H4 (cell line): ENCODE results near the gene EHD3. TPM values are rescaled to one million over a fixed set of nuclear protein-coding genes. Genes with fewer than 3 reads are reported as not detected.

ENCODE experiments used
- DNase-seq: peaks from one replicate; pipeline ENCODE4 v3.0.0-alpha.2; 2015; ENCODE audit warnings: low spot score
- total RNA-seq: library from RNA; depleted of rRNA; stranded (reverse); fragments of >200 nt; shearing (Covaris generic); gene quantifications from 2 replicates; pipeline ENCODE4 v1.2.3, GENCODE V29; 2014

The EHD3 gene
- total RNA-seq, 1 experiment from 2014 or later: 5.1 TPM

GRCh38 chr2:31235504-31235902, 1.6 kb downstream of the EHD3 start:
- peak; percentile 39 for DNase-seq

DNA sequence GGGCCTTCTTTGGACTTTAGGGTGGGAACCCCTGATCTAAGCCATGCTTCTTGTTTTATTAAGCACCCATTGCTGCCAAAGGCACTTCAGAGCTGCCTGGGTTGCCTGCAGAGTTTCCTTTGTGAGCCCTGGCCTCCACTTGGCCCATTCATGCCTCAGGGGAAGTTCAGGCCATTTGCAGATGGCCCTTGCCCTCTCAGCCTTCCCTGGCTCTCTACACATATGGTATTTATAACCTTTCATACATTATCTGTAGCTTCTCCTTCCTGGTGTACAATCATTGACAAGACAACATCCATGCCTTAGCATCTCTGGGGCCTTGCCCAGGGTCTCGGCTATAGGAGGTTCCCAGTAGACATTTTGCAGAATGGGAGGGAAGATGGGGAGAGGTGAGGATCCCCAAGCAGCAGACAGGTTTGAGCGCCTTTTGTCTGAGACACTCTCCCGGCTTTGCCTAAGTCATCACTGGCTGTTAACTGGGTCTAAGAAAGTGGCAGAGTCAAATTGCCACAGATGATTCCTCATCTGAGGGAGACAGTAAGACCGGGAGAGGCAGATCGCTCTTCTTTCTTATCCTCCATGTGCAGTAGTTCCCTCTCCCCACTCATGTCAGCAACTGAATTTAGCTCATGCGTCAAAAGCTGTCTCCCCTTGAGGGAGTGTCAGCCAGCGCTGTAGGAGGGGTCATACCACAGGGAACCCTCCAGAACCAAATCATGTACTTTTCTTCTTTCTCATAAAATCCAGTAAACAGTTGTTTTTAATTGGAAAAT, 2.7 kb downstream of the EHD3 start:
- DNase-seq: no peak

DNA sequence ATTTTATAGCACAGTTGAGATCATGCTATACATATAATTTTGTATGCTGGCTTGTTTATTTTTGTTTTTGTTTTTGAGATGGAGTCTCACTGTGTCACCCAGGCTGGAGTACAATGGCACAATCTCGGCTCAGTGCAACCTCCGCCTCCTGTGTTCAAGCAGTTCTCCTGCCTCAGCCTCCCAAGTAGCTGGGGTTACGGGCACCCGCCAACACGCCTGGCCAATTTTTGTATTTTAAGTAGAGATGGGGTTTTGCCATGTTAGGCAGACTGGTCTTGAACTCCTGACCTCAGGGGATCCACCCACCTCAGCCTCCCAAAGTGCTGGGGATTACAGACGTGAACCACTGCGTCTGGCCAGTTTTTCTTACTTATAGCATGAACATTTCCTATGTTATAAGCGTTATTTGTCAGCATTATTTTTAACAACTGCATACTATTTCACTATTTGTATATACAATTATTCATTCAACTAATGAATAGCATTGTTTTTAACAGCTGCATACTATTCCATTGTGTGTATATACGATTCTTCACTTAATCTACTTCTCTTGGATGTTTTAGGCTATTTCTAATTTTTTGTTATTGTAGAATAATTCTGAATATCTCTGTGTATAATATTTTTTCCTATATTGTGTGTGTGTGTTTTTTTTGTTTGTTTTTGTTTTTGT, 3.5 kb downstream of the EHD3 start:
- DNase-seq: no peak

GRCh38 chr2:31238126-31238905, 4.4 kb downstream of the EHD3 start:
- DNase-seq: no peak

DNA sequence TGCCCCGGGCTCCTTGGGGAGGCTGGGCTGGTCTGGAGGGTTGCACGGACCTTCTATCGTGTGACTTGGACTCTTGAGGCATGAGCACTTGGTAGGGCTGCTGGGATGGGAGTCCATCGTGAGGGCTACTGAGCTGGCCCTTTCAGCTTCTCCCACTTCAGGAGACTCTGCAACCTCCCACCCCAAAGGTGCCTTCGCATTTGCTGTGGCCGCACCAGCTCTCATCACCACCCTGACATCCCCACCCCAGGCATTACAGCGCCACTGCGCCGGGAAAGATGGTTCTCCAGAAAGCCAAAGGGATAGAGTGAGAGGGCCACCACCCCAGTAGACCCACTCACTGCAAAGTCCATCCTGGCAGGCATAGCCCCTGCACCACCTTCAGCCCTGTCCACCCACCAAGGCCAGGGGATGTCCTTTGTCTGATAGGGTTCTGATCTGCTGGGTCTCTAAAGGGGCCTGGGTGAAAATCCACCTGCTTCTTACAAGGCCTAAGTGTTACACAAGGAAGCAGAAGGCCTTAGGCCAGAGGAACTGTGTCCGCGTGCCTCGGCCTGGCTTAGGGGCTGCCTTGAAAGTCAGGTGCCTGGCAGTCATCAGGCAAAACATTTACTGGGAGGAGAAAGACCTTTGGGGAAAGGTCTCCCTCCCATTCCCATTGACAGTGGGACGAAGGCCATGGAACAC, 5.1 kb downstream of the EHD3 start:
- DNase-seq: no peak

GRCh38 chr2:31239593-31240177, 5.7 kb downstream of the EHD3 start:
- no peak for DNase-seq

DNA sequence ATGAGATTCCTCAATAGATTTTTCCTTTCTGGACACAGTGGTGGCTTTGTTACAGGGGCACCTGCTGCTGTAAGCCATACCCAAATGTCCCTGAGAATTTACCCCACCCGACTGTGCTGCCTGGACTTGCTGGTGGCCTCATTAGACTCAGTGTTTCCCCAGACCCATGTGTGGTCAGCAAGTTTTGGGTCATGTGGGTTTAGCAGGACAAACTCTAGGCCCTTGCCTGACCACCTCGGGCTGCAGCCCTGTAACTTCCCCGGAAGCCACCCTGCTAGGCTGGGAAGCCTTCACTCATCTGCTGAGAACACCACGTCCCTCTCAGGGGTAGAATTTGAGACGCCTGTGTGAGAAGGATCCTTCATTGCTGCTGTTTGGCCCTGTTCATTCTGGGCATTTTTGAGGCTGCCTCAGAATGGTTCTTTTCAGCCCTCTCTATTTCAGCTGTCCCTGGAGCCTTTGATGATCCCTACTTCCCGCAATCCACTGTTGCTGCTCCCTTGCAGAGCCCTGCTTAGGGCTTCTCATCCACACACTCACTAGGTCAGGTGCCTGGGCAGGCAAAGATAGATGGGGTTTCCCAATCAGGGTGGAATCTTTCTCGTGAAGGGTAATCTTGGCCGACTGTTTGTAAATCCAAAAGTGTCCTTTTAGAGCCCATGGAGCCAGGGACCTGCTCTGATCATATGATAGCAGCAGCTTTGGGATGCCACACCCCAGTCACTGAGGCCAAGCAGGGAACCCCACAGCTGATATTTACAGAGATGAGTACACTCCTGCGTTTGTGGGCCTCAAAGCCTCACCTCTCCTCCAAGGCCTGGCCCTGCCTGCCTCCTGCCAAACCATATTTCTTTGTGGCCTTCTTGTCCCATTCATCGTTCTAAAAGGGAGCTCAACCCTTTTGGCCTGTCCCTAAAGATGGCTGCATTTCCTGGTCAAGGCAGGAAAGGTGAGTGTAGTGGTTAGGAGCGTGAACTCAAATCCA, 6.7 kb downstream of the EHD3 start:
- no peak for DNase-seq

DNA sequence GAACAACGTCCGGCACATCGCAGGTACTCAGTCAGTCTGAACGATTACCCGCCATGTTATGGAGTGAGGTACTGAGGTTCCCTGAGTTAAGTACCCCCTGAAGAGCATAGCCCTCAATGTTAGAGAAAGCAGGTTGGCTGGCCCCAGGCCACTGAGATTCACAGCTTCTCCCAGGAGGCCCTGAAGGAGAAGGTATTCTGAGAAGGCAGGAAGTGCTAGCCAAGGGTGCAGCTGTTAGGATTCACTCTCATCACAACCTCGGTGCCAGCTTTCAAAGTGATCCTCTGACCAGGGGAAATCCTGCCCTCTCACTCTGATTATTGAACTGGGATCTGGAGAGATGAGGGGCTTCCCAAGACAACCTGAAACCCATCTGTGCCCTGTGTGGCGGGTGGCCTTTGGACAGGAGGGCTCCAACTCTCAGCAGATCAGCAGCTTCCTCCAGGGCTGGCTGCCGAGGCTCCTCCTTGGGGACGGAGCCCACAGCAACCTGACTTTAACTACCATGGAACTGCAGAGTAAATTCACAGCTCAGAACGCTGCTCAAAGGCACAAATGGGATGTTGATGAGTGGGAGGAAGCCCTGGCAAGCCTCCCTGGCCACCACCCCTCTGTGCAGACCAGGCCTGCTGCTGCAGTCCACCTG, 7.8 kb downstream of the EHD3 start:
- no peak for DNase-seq

GRCh38 chr2:31243053-31243452, 9.1 kb downstream of the EHD3 start:
- no peak for DNase-seq

DNA sequence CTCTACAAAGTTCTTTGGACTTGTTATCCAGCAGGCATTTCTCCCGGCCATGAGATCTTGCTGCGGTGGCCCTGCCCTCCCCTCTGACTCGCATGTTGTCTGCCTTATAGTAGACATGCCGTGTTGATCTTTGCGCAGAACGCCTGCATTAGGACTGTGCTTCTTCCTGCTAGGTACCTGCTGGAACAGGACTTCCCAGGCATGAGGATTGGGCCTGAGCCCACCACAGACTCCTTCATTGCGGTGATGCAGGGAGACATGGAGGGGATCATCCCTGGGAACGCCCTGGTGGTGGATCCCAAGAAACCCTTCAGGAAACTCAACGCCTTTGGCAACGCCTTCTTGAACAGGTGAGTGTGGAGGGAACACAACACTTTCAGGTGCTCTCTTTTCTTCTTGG, 10.1 kb downstream of the EHD3 start:
- DNase-seq: no peak

DNA sequence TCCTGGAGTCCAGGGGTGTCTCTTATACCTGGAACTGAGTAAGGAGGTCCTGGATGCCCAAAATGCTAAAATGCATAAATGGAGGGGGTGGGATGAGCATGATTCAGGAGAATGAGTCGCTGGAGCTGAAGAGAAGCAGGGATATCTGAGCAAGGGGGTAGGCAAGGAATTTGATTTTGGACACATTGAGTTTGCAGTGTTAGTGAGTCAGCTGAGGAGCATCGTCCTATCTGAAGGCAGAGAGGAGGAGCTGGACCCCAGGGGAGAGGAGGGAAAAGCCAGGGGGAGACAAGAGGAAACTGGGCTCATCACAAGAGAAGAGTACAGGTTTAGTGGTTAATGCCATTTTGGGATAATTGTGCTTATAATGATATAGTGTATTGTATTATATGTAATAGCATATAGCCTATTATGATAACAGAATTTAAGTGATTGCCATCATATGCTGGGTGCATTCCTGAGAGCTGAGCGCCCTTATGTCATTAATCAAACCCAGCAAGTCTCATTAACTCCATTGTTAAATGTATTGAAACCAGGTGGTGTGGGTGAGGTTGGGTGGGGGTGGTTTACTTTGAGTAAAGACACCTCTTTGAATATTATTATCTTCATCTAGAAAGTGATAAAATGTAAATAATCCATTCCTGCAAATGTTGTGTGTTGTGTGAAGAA, 12.4 kb downstream of the EHD3 start:
- DNase-seq: no peak

DNA sequence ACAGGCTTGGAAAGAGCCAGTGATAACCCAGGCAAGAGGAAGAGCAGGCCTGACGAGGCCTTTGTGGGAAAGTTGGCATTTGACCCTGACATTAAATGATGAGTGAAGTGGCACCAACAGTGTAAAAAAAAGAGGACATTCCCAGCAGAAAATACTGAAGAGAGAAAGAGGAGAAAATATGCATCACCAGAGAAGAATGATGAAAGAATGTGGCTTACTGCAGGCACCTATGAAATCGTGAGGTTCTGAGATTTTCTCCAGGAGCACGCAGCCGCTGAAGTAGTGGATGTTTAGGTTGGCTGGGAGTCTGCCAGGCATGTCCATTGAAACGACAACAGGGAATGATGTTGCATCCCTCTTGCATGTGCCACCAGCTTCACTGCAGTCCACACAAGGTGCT, 13.8 kb downstream of the EHD3 start:
- no peak for DNase-seq

DNA sequence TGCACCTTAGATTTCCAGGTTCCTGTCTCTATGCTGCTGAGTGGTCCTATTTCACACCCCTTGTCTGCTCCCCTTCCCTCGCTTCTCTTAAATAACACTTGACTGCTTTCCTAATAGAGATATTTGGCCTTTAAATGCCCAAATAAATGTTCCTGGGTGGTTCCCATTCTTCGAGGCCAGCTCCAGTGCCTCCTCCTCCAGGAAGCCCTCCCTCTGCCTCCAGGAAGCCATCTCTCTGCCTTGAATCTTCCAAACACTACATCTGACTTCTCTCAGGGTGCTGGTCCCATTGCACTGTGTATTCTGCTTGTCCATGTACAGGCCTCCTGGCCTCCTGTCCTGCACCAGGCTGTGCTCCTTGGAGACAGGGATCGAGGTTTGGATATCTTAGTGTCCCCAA, 14.2 kb downstream of the EHD3 start:
- no peak for DNase-seq

DNA sequence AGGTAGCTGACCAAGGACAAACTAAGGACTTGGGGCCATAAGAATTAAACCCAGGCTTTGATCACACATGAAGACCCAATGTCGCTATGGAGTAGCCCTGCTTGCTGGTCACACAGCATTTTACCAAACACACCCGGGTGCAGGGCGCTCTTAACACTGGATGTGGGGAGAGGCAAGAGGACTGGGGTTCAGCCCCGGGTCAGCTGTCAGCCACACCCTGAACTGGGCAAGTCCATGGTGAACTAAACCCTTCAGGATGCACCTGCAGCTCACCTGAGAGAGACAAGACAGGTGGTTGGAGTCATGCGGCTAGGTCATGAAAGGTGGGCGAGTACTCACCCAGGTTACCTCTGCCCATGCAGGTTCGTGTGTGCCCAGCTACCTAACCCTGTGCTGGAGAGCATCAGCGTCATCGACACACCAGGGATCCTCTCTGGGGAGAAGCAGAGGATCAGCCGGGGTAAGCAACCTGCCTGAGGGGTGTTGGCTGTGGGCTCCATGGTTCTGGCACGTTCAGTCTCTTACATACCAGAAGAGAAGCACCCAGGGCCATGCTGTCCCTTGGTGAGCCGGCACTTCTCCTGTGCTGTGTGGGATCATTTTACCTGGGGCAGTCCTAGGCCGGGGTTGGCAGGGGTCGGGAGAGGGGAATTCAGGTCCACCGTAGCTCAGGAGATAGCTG, 15.2 kb downstream of the EHD3 start:
- no peak for DNase-seq

GRCh38 chr2:31251018-31251417, 17.1 kb downstream of the EHD3 start:
- DNase-seq: no peak

- DNase-seq: no peak
Observed at GRCh38 chr2:31251851-31252250, 17.9 kb downstream of the EHD3 start.

- no peak for DNase-seq
Observed at GRCh38 chr2:31253356-31254131, 19.6 kb downstream of the EHD3 start.
